SK-N-SH (cell line): ENCODE results near the gene NOBOX. TPM values are rescaled to one million over a fixed set of nuclear protein-coding genes. Genes with fewer than 3 reads are reported as not detected.

Experiments used
- CTCF ChIA-PET: fragments of 300-600, 350-600 bp; formaldehyde crosslinking; extraction: SDS; loops from one replicate; lab custom pipeline; 2021; lab: Yijun Ruan, JAX
- POLR2A ChIA-PET: fragments of 350-600 bp; sonication (Branson Sonifier 250); formaldehyde crosslinking; extraction: SDS; loops from one replicate; lab custom pipeline; 2020; ENCODE audit warnings: antibody characterized with exemption, inconsistent platforms; lab: Yijun Ruan, JAX
- DNase-seq: peaks from one replicate; pipeline ENCODE4 v3.0.0; 2012
- H2AFZ ChIP-seq: fragments of 200-600 bp; sonication (generic); 2 replicates; pipeline ENCODE4 v1.8.1; 2016; ENCODE audit warnings: antibody characterized with exemption, mild to moderate bottlenecking, low read depth
- H3F3A ChIP-seq: fragments of 200-600 bp; sonication (generic); replicated peaks from 2 replicates; pipeline ENCODE3; 2016; ENCODE audit warnings: antibody characterized with exemption, mild to moderate bottlenecking; ENCODE audit not compliant: insufficient read depth
- H3K27ac ChIP-seq, 2 experiments: fragments of 200-500 bp in 1 of 2; fragments of 200-600 bp in 1 of 2; sonication (Bioruptor generic) in 1 of 2; sonication (generic), shearing (Covaris generic) in 1 of 2; 2 replicates each; pipeline versions ENCODE4 v1.5.1 to v1.6.1; 2014 to 2016; ENCODE audit warnings: low read depth in 2 of 2, inconsistent platforms in 1 of 2, low read length in 1 of 2, mild to moderate bottlenecking in 1 of 2, mixed read lengths in 1 of 2
- H3K27me3 ChIP-seq: fragments of 200-600 bp; sonication (generic), shearing (Covaris generic); 2 replicates; pipeline ENCODE4 v1.6.1; 2016; ENCODE audit warnings: mixed run types; ENCODE audit not compliant: insufficient read depth
- H3K36me3 ChIP-seq, 2 experiments: fragments of 200-500 bp in 1 of 2; fragments of 200-600 bp in 1 of 2; sonication (Bioruptor generic) in 1 of 2; sonication (generic) in 1 of 2; replicated peaks in 1 of 2; 2 replicates each; pipeline versions ENCODE3 to v1.5.1; 2014 to 2016; ENCODE audit warnings: low read length in 1 of 2, mild to moderate bottlenecking in 1 of 2; ENCODE audit not compliant: insufficient read depth in 2 of 2, control insufficient read depth in 1 of 2
- H3K4me1 ChIP-seq, 2 experiments: fragments of 200-500 bp in 1 of 2; fragments of 200-600 bp in 1 of 2; sonication (Bioruptor generic) in 1 of 2; sonication (generic), shearing (Covaris generic) in 1 of 2; 2 replicates each; pipeline versions ENCODE4 v1.5.1 to v1.6.1; 2014 to 2016; ENCODE audit warnings: low read depth in 1 of 2, low read length in 1 of 2, mixed run types in 1 of 2; ENCODE audit not compliant: insufficient read depth in 2 of 2, control insufficient read depth in 1 of 2
- H3K4me2 ChIP-seq: fragments of 200-600 bp; sonication (generic), shearing (Covaris generic); 2 replicates; pipeline ENCODE4 v1.6.1; 2017; ENCODE audit warnings: mixed run types
- H3K4me3 ChIP-seq, 2 experiments: fragments of 200-500 bp in 1 of 2; fragments of 200-600 bp in 1 of 2; sonication (Bioruptor generic) in 1 of 2; sonication (generic), shearing (Covaris generic) in 1 of 2; 2 replicates each; pipeline versions ENCODE4 v1.5.1 to v1.8.1; 2014 to 2016; ENCODE audit warnings: low read depth in 2 of 2, inconsistent platforms in 1 of 2, low read length in 1 of 2, mild to moderate bottlenecking in 1 of 2, mixed read lengths in 1 of 2, moderate library complexity in 1 of 2
- H3K79me2 ChIP-seq: fragments of 200-600 bp; sonication (generic); 2 replicates; pipeline ENCODE4 v1.8.1; 2017; ENCODE audit warnings: mild to moderate bottlenecking; ENCODE audit not compliant: insufficient read depth
- H3K9ac ChIP-seq: fragments of 200-600 bp; sonication (generic); 2 replicates; pipeline ENCODE4 v1.6.1; 2017; ENCODE audit warnings: mixed run types
- H3K9me2 ChIP-seq: fragments of 200-600 bp; sonication (generic); 2 replicates; pipeline ENCODE4 v1.6.1; 2017; ENCODE audit warnings: mixed run types
- H3K9me3 ChIP-seq: fragments of 200-600 bp; sonication (generic); 2 replicates; pipeline ENCODE4 v1.6.1; 2017; ENCODE audit warnings: mixed run types, mild to moderate bottlenecking, moderate library complexity
- H4K20me1 ChIP-seq: fragments of 200-600 bp; sonication (generic); 2 replicates; pipeline ENCODE4 v1.6.1; 2017; ENCODE audit warnings: mild to moderate bottlenecking, mixed run types; ENCODE audit not compliant: insufficient read depth
- CHD2 ChIP-seq: fragments of 150-350 bp; IDR thresholded peaks from 2 replicates; pipeline ENCODE4 v1.6.1; 2018; ENCODE audit warnings: low read length; ENCODE audit not compliant: partially characterized antibody
- ELF1 ChIP-seq: IDR thresholded peaks from 2 replicates; pipeline ENCODE4 v1.4.0; 2012
- EP300 ChIP-seq, 2 experiments: IDR thresholded peaks; 2 replicates each; pipeline versions ENCODE4 v1.4.0 to v1.6.1; 2012; ENCODE audit warnings: borderline replicate concordance in 1 of 2, low read depth in 1 of 2, low read length in 1 of 2
- FOSL2 ChIP-seq: IDR thresholded peaks from 2 replicates; pipeline ENCODE4 v1.4.0; 2012; ENCODE audit warnings: low read depth, mild to moderate bottlenecking, moderate library complexity, borderline replicate concordance
- FOXM1 ChIP-seq: IDR thresholded peaks from 2 replicates; pipeline ENCODE4 v1.4.0; 2012; ENCODE audit warnings: low read depth, mild to moderate bottlenecking
- GABPA ChIP-seq: IDR thresholded peaks from 2 replicates; pipeline ENCODE4 v1.4.0; 2012; ENCODE audit warnings: low read depth, mild to moderate bottlenecking
- JUND ChIP-seq: IDR thresholded peaks from 2 replicates; pipeline ENCODE4 v1.4.0; 2012
- MEF2A ChIP-seq: IDR thresholded peaks from 2 replicates; pipeline ENCODE4 v1.4.0; 2012; ENCODE audit warnings: low read depth, borderline replicate concordance
- RAD21 ChIP-seq: IDR thresholded peaks from 2 replicates; pipeline ENCODE4 v1.6.1; 2012; ENCODE audit warnings: mild to moderate bottlenecking, low read length
- RCOR1 ChIP-seq: fragments of 150-350 bp; IDR thresholded peaks from 2 replicates; pipeline ENCODE4 v1.6.1; 2017; ENCODE audit warnings: antibody characterized with exemption, low read length
- RFX5 ChIP-seq: IDR thresholded peaks from 2 replicates; pipeline ENCODE4 v1.6.1; 2012; ENCODE audit warnings: mild to moderate bottlenecking, improper control_type of control experiment, low read length
- SIN3A ChIP-seq: IDR thresholded peaks from 2 replicates; pipeline ENCODE4 v1.6.1; 2012; ENCODE audit warnings: low read depth, mild to moderate bottlenecking, low read length, moderate library complexity, borderline replicate concordance
- SMC3 ChIP-seq: IDR thresholded peaks from 2 replicates; pipeline ENCODE4 v1.6.1; 2012; ENCODE audit warnings: low read depth, low read length, improper control_type of control experiment
- TEAD4 ChIP-seq: IDR thresholded peaks from 2 replicates; pipeline ENCODE4 v1.4.0; 2012; ENCODE audit warnings: mild to moderate bottlenecking, borderline replicate concordance; ENCODE audit not compliant: insufficient read depth
- YY1 ChIP-seq: IDR thresholded peaks from 2 replicates; pipeline ENCODE4 v1.4.0; 2012; ENCODE audit warnings: low read depth, mild to moderate bottlenecking
- WGBS: methylation state at CpG from one replicate; pipeline ENCODE4 v1.1.6; 2017; ENCODE audit warnings: low lambda C conversion rate; 5-methylcytosine and 5-hydroxymethylcytosine counted together
- polyA plus RNA-seq, 3 experiments: library from polyadenylated mRNA; depleted of rRNA; stranded (reverse); fragments of >200 nt; gene quantifications; 2 replicates each; pipeline ENCODE4 v1.2.3, GENCODE V29; 2012
- TF ChIP-seq, protein P1 (sequence below): fragments of 150-350 bp; IDR thresholded peaks from 2 replicates; pipeline ENCODE4 v1.6.1; 2016; ENCODE audit warnings: mild to moderate bottlenecking, low read depth, low read length
- TF ChIP-seq, protein P2 (sequence below): IDR thresholded peaks from 2 replicates; pipeline ENCODE4 v1.4.0; 2012; ENCODE audit warnings: low read depth
- TF ChIP-seq, protein P3 (sequence below): IDR thresholded peaks from 2 replicates; pipeline ENCODE4 v1.4.0; 2012; ENCODE audit warnings: low read depth, borderline replicate concordance
- TF ChIP-seq, protein P4 (sequence below): fragments of 150-350 bp; IDR thresholded peaks from 2 replicates; pipeline ENCODE4 v1.6.1; 2017; ENCODE audit warnings: antibody characterized with exemption, low read length, low read depth, borderline replicate concordance
- TF ChIP-seq, protein P5 (sequence below): IDR thresholded peaks from 2 replicates; pipeline ENCODE4 v1.6.1; 2012; ENCODE audit warnings: mild to moderate bottlenecking, low read depth, low read length, moderate library complexity
- TF ChIP-seq, protein P6 (sequence below): IDR thresholded peaks from 2 replicates; pipeline ENCODE4; 2012

Gene NOBOX
- polyA plus RNA-seq, 1 of the 3 experiments (the other 2 are of a cell fraction) = not detected

DNA sequence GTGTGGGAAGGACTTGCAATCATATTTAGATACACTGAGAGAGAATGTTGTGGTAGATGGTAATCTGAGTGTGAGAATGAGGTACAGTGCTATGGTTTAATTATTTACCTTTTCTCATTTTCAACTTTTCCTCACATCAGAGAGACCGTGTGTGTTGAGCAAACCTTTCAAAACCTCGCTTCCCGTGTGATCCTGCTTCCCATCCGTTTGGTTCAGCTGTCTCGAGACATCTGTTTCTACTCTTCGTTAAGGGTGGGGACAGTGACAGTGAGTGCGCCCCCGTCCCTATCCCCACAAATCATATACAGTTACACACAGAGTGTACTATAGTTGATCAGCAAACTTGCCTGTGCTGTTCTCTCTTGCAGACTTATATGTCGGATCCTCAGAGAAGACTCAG, 33.0 kb upstream of the NOBOX start:
- Histone ChIP-seq H3K4me2 (no peak overlapping the region), H3K36me3 (no peaks in the 10 kb centered on the region), H3K9me3 (no peaks in the 10 kb centered on the region), H4K20me1 (no peaks in the 10 kb centered on the region), H3K9me2 (no peaks in the 10 kb centered on the region), H3K79me2 (no peaks in the 10 kb centered on the region), H3K27ac (no peak overlapping the region), H3K4me1 (no peaks in the 10 kb centered on the region), H3F3A (no peaks in the 10 kb centered on the region), H3K27me3 (peaks cover 5% of the 10 kb centered on the region; the same call in 1 of the 2 replicates), H3K4me3 (no peak overlapping the region), H3K9ac (no peak overlapping the region), H2AFZ (no peak overlapping the region)
- TF ChIP-seq, protein P1, sequence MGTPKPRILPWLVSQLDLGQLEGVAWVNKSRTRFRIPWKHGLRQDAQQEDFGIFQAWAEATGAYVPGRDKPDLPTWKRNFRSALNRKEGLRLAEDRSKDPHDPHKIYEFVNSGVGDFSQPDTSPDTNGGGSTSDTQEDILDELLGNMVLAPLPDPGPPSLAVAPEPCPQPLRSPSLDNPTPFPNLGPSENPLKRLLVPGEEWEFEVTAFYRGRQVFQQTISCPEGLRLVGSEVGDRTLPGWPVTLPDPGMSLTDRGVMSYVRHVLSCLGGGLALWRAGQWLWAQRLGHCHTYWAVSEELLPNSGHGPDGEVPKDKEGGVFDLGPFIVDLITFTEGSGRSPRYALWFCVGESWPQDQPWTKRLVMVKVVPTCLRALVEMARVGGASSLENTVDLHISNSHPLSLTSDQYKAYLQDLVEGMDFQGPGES = no peak
- TF ChIP-seq TEAD4 (no peak), FOXM1 (no peak), RAD21 (no peak), JUND (no peak), SMC3 (no peak), RCOR1 (no peak), CHD2 (no peak), YY1 (no peak), MEF2A (no peak), GABPA (no peak), ELF1 (no peak)
- TF ChIP-seq, protein P2, sequence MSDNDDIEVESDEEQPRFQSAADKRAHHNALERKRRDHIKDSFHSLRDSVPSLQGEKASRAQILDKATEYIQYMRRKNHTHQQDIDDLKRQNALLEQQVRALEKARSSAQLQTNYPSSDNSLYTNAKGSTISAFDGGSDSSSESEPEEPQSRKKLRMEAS = no peak
- TF ChIP-seq, protein P3, sequence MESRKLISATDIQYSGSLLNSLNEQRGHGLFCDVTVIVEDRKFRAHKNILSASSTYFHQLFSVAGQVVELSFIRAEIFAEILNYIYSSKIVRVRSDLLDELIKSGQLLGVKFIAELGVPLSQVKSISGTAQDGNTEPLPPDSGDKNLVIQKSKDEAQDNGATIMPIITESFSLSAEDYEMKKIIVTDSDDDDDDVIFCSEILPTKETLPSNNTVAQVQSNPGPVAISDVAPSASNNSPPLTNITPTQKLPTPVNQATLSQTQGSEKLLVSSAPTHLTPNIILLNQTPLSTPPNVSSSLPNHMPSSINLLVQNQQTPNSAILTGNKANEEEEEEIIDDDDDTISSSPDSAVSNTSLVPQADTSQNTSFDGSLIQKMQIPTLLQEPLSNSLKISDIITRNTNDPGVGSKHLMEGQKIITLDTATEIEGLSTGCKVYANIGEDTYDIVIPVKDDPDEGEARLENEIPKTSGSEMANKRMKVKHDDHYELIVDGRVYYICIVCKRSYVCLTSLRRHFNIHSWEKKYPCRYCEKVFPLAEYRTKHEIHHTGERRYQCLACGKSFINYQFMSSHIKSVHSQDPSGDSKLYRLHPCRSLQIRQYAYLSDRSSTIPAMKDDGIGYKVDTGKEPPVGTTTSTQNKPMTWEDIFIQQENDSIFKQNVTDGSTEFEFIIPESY = no peak
- TF ChIP-seq, protein P4, sequence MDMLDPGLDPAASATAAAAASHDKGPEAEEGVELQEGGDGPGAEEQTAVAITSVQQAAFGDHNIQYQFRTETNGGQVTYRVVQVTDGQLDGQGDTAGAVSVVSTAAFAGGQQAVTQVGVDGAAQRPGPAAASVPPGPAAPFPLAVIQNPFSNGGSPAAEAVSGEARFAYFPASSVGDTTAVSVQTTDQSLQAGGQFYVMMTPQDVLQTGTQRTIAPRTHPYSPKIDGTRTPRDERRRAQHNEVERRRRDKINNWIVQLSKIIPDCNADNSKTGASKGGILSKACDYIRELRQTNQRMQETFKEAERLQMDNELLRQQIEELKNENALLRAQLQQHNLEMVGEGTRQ = no peak
- 6% methylated on average over 9 of the region's 9 CpGs for WGBS
- no peak for DNase-seq
- CTCF ChIA-PET = interaction anchor here (1.2 to 1.6 kb wide), 3 partner anchors 14 to 45 kb away, joined by 3 to 6 read pairs (median 5); no protein-coding TSS in a partner anchor
- POLR2A ChIA-PET = no interaction called here

DNA sequence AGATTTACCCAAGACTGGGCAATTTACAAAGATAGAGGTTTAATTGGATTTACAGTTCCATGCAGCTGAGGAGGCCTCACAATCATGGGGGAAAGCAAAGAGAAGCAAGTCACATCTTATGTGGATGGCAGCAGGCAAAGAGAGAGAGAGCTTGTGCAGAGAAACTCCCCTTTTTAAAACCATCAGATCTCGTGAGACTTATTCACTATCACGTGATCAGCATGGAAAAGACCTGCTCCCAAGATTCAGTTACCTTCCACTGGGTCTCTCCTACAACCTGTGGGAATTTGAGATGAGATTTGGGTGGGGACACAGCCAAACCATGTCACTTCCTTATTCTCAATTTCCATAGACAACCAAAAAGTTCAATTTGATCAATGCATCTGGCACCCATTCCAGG, 24.9 kb upstream of the NOBOX start:
- CTCF ChIA-PET = no interaction called here
- Histone ChIP-seq H3K4me2 (no peak overlapping the region), H3K9me2 (no peaks in the 10 kb centered on the region), H3K79me2 (no peaks in the 10 kb centered on the region), H3K4me1 (no peaks in the 10 kb centered on the region), H3K9me3 (no peaks in the 10 kb centered on the region), H3K27me3 (peaks cover 2% of the 10 kb centered on the region; the same call in 1 of the 2 replicates), H3K27ac (no peak overlapping the region), H3F3A (no peaks in the 10 kb centered on the region), H3K9ac (no peak overlapping the region), H2AFZ (no peak overlapping the region), H4K20me1 (no peaks in the 10 kb centered on the region), H3K36me3 (no peaks in the 10 kb centered on the region), H3K4me3 (no peak overlapping the region)
- POLR2A ChIA-PET = no interaction called here
- no peak for DNase-seq
- WGBS = 3% methylated on average over 2 of the region's 2 CpGs
- no peak for TF ChIP-seq SIN3A
- TF ChIP-seq, protein P5, sequence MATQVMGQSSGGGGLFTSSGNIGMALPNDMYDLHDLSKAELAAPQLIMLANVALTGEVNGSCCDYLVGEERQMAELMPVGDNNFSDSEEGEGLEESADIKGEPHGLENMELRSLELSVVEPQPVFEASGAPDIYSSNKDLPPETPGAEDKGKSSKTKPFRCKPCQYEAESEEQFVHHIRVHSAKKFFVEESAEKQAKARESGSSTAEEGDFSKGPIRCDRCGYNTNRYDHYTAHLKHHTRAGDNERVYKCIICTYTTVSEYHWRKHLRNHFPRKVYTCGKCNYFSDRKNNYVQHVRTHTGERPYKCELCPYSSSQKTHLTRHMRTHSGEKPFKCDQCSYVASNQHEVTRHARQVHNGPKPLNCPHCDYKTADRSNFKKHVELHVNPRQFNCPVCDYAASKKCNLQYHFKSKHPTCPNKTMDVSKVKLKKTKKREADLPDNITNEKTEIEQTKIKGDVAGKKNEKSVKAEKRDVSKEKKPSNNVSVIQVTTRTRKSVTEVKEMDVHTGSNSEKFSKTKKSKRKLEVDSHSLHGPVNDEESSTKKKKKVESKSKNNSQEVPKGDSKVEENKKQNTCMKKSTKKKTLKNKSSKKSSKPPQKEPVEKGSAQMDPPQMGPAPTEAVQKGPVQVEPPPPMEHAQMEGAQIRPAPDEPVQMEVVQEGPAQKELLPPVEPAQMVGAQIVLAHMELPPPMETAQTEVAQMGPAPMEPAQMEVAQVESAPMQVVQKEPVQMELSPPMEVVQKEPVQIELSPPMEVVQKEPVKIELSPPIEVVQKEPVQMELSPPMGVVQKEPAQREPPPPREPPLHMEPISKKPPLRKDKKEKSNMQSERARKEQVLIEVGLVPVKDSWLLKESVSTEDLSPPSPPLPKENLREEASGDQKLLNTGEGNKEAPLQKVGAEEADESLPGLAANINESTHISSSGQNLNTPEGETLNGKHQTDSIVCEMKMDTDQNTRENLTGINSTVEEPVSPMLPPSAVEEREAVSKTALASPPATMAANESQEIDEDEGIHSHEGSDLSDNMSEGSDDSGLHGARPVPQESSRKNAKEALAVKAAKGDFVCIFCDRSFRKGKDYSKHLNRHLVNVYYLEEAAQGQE = no peak
- no peak for TF ChIP-seq FOXM1
- no peak for TF ChIP-seq EP300 (IDR thresholded peaks at IDR 0.05; ENCODE audit: borderline replicate concordance in 1 of 2, low read depth in 1 of 2, low read length in 1 of 2)
- TF ChIP-seq, protein P6, sequence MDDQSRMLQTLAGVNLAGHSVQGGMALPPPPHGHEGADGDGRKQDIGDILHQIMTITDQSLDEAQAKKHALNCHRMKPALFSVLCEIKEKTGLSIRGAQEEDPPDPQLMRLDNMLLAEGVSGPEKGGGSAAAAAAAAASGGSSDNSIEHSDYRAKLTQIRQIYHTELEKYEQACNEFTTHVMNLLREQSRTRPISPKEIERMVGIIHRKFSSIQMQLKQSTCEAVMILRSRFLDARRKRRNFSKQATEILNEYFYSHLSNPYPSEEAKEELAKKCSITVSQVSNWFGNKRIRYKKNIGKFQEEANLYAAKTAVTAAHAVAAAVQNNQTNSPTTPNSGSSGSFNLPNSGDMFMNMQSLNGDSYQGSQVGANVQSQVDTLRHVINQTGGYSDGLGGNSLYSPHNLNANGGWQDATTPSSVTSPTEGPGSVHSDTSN = no peak
- no peak for TF ChIP-seq RCOR1
- no peak for TF ChIP-seq YY1
- no peak for TF ChIP-seq FOSL2
- TF ChIP-seq RFX5 = no peak
